HG02870 (cell line): ENCODE measurements around the gene KIF5C.

Experiments used
- ATAC-seq: cut with Tn5 transposase; IDR thresholded peaks from one replicate; pipeline ENCODE4 v1.9.1; 2021; ENCODE audit warnings: mild to moderate bottlenecking, moderate library complexity; ENCODE audit not compliant: unreplicated experiment

Gene KIF5C

DNA sequence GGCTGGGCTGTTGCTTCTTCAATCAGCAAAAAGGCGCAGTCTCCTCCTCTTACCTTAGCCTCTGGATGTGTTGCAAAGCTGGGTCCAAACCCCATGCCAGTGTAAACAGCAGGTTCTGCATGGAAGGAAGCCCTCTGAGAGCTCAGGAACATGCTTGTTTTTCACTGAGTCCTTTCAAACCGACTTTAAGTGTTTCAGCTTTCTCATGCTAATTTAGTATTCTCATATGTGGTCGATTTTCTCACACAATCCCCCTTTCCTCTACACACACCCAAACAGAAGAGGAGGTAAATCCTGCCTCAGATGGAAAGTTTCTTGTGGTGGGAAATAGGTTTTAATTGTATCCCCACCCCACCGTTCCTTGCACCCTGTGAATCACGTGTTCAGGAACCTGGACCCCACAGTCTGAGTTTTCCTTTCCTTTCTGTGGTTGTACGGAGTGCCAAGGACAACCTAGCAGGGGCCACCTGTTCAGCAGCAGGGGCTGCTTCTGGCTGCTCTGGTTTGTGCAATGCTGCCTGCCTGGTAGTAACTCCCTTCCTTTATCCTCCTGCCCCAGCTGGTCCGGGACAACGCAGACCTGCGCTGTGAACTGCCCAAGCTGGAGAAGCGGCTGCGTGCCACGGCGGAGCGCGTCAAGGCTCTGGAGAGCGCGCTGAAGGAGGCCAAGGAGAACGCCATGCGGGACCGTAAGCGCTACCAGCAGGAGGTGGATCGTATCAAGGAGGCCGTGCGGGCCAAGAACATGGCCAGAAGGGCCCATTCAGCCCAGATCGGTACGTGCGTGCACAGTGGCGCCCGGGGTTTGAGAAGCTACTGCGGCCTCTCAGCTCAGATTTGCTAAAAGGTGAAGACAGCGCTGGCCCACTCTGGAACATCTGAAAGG lies 134.8 kb downstream of the KIF5C start:
- ATAC-seq, result no peak

DNA sequence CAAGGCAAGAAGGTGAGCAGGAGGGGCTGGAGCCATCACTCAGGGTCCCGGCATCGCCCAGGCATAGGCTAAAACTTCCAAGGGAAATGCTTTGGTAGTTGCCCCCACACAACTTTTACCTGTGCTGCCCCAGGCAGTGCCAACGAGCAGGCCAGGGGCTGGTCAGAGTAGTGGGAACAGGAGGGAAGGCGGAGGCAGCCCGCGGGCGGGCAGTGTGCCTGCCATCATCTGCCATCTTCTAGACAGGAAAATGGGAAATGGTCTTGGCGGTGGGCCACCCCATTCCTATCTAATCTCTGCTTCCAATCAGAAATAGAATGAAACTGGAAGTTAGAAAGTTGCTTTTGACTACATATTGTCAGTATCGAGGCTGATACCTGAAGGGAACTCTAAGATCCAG lies 137.5 kb downstream of the KIF5C start:
- no peak for ATAC-seq

DNA sequence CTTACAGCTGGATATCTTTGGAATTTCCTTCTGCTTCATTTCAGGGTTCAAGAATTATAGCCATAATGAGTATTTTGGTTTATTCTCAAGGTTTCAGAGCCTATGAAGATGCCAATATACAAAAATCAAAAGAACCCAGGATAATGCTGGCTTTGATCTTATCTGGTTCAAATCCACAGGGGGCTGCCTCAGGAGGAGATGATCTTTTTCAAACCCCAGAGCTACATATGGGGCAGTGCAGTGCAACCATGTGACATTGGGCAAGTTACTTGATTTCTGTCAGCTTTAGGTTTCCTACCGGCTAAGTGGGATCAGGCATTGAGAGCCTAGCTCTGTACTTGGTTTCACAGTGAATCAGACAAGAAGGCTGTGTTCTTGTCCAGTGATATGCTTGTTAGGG lies 140.5 kb downstream of the KIF5C start:
- ATAC-seq, result no peak

DNA sequence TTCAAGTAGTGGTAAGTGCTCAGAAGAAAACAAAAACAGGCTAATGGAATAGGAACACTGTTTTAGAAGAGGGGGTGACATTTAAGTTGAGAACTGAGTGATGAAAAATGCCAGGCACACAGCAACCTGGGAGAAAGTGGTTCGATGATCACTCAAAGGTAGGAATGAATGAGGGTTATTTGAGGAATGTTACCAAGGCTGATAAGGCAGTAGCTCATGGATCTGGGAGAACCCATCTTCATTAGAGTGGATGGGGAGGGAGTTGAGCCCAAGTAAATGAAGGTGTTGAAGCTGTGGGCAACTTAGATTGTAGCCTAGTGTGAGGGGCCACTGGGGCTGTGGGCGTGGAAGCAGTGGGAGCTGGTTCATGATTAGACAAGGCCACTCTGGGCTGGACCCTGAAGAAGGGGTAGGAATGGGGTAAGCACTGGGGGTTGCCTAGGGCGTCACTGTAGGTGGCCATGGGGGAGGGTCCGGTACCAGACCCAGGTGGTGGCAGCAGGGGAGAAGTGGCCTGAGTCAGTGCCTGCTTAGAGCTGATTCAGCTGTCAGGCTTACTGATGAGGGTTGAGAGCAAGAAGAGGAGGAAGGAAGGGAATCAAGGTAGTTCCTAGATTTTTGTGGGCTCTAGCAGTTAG lies 141.0 kb downstream of the KIF5C start:
- ATAC-seq, result no peak

DNA sequence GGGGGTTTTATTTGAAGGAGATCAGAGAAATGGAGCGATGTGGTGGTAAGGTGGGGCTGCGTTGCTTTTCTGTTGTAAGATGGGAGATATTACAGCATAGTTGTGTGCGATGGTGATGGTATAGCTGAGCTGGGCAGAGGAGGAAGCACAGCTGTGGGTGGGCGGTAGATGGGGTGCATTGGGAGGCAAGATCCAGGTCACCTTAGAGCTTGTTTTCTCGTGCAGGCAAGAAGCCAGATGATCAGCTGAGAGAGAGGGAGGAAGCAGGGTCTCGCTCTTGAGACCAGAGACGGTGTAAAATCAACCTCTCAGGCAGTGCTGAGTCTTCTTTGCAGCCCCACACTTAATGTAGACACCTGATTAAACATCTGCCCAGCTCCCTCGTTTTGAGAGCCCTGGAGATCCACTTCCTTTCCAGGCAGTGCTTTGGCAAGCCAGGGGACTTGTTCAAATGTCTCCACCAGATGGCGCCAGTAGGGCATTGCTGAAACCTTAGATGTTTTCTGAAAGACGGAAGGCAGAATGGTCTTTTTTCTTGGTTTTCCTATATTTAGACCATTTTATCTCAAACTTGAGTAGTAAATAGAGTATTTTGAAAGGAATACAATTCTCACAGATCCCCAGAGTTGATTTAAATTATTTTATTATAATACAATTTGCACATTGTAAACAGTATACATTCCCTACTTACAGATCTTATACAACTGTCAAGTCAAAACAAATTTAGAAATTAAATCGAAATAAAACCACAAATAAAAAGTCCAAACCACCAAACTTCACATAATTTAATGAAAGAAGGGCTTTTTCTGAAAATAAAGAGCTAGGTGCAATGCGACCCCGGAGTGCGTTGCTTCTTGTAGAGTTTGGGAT lies 142.3 kb downstream of the KIF5C start:
- ATAC-seq, result no peak

DNA sequence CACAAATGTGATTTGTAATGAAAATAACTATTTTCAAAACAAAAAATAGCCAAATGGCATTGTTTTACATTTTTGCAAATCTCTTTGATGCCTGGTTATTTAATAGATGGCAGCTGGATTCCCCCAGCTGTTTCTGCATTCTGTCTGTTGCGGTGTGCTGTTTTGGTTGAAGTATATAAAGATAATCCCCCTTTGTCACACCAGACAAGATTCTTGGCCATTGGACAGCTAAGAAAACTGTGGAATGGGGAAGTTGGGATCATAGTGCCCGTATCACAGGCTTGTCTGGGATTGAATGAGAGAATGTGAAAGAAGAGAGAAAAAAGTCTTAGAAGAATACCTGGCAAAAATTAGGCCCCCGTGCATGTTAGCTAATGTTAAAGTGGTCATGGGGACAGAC lies 144.0 kb downstream of the KIF5C start:
- ATAC-seq, result no peak

DNA sequence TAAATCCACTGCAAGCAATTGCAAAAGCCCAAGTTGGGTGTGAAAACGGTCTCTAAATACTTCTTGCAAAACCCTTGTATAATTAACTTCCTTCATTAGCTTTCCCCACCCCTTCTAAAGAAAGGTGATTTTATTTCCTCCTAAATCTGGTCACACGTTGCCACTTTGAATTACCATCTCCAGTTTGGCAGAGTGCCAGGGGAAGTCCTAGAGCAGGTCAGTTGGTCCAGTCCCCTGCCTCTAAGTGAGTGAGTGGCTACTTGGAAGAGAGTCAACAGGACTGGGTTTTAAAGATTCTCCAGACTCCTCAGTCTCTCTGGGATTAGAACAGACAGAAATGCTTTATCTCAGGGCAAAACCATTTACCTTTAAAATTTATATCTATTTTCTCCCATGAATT lies 144.7 kb downstream of the KIF5C start:
- ATAC-seq, result no peak

DNA sequence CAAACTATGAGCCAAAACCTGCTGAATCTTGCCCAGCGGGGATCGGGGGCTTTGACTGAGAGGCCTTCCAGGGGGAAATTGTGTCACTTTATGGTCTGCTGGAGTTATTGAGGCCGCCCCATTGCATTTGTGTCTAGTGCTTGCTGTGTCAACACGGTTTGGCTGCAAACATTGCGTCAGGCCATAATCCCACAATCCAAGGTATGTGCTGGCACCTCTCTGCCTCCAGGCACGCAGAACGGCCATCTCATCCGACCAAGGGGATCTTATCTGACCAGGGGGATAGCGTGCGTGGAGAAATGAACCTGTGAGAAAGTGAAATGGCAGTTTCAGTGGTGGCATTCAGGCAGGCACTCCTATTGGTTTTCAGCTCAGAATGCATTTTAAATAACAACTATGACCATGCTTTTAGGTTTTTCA lies 145.4 kb downstream of the KIF5C start:
- peak; percentile 27 for ATAC-seq

DNA sequence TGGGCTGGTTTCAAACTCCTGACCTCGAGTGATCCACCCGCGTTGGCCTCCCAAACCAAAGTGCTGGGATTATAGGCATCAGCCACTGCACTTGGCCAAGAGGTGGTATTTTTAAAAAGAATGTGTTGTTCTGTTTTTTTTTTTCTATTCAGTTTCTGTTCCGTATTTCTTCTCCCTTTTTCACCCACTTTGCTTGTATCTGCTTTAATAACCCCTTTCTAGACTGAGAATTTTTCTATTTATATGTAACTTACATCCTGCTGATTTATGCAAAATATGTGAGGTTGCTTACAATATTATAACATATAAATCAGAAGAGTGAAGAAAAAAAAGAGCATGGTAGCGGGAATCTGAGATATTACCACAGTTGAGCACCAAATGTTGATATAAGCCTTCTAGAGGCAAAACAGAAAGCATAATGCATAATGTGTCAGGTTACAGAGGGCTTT lies 146.3 kb downstream of the KIF5C start:
- peak; percentile 49 for ATAC-seq

DNA sequence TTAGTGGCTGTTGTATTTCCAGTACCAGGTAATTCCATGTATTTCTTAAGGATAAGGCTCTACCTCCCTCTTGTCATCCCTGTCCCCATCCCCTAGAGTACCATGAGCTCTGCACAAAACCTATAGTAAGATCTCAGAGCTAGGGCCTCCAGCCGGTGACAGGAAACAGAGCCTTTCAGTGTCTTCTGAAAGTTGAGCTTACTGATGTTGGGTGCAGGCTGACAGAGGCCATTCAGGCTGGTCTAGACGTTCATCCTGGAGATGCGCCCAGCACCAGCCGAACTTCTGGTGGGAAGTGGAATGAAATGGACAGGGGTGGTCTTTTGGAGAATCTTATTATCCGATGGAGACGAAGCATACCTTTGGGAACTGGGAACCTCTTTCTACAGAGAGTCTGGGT lies 146.7 kb downstream of the KIF5C start:
- ATAC-seq, result peak; percentile 55

DNA sequence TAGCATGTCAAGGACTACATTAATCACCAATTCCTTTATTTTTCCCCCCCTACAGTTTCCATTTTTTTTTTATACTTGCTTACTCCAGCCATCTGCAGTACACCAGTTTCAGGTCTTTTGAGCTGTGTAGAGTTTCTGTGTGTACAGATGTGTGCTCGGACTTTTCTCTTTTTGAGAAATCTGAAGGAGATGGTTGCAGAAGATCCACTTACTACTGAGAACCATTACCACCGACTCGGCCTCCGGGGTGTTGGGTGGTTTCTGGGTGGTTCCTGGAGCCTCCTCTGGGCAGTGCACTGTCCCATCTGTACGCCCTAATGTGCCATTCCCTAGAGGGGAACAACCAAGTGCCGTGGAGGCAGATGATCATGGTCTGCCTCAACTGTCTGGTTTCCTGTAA lies 148.1 kb downstream of the KIF5C start:
- peak; percentile 33 for ATAC-seq

DNA sequence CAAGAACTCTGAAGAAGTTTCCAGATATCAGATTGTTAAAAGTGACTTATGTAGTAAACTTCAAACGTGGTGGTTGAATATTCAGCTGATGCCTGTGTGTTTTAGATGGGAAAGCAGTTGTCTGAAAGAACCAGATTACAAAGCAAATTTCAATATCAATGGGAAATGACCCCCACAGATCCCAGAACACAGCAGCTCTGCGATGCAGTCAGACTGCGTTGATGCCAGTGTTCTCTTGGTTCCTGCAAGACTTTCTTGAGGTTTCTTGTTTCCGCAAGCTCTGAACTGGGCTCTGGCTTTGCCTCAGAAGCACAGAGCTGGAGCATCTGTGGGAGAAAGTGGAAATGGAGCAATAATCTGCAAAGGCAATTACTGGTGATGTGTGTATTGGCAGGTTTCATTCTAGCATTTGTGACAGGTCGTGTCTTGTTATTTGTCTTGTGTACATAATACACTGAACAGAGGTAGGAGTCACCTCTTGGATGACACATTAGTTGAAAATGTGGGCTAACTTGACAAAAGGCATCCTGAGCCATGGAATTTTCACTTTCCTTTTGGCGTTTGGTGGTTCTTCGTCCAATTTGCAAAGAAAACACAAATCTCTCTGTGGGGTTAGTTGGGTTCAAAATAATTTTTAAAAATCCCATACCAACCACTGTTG lies 152.7 kb downstream of the KIF5C start:
- no peak for ATAC-seq

DNA sequence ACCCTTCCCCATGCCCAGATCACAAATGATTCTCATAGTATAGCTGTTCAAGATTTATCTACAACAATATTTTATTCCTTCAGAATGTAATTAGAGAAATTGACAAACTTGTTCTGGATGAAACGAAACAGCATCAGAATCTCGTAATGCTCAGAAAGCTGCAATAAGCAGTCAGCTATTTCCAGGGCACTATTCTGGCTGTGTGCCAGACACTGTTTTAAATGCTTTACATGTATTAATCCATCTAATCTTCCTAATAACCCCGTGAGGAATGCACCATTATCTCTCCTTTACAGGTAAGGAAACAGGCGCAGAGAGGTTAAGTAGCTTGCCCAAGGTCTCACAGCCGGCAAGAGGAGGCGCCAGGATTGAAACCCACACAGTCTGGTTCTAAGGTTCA lies 153.3 kb downstream of the KIF5C start:
- no peak for ATAC-seq

DNA sequence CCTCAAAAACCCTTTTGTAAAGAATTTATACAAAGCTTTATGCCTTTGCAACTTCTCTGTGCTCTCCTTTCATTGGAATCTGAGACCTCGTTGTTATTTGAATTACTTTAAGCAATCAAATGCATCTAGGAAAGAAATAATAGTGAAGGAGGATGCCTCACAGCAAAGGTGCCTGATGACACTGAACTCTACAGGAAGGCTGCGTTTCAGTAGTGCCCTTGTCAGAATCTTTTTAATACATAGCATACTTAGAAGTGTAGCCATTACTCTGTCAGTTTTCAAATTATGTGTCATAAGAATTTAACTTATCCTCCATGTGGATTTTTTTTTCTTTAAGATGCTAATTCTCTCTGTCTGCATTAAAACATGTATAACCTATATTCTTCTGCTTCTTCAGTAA lies 153.9 kb downstream of the KIF5C start:
- no peak for ATAC-seq

DNA sequence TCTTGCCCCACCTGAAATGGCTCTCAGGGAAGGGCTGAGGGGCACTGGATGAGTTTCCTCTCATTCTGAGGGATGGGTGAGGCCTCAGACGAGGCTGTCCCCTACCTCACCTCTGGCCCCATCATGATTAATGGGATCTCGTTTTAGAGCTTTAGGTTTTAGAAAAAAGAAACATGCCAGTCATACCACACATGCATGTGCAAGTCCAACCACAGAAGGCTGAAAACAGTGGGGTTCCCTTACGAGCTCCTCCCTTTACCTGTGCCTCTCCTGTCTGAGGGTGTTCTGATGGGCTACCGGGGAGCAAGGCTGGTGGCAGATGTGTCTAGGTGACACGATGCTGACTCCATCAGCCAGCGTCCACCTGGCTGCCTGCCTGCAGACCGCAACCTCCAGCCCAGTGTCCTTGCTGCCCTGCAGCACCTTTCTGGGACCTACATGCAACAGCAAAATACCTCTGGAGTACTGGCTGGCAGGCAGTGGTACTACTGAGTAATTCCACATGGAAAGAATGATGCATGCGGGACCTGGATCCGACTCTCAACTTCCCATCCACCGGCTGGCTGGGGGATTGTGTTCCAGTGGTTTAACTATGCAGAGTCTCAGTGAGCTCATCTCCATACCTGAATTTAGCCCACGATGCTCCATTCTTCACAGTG lies 154.4 kb downstream of the KIF5C start:
- ATAC-seq, result no peak

DNA sequence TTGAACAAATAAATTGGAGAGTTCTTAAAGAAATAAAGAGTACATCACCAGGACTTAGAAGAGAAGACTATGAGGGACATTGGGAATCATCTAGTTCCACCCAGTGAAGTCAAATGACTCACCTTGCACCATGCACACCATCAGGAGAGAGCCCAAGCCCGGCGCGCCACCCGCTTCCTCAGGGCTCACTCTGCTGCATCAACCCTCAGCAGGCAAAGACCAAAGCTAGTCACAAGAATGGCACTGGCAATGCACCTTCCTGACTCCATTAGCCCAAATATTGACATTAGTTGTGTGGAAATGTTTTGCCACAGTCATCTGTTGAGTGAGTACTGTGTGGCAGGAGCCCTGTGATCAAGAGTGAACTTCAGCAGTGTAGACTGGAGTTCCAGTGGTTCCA lies 156.4 kb downstream of the KIF5C start:
- ATAC-seq, result no peak

DNA sequence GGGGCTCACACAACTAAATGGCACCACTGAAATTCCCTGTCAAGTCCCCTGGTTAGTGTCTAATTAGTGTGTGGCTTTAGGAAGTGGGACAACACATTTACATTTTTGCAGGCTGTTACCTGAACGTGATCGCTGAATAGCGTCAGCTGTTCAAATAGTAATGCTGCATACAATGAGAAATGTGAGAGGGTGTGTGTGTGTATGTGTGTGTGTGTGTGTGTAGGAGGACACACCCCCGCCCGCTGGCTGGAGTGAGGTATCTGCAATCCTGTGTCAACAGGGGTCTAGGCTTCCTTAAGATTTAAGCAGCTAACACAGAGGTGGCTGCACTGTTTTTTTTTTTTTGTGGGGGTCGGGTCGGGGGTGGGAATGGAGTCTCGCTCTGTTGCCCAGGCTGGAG lies 158.7 kb downstream of the KIF5C start:
- ATAC-seq, result no peak

DNA sequence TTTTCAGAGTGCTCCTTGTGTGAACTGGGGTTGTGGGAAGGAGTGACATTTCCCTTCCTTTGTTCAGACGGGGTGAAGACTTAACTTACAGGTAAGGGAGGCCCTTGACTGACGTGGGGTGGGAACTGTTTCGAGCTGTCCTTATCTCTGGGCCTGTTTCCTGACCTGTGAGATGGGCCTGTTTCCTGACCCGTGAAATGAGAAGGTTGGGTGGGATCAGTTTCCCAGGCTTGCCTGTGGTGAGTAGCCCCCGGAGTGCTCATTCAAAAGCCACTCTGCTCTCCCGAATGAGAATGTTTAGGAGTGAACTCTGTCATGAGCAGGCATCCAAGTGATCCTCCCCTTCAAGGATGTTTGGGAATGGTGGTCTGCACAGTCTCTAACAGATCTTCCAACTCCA lies 159.4 kb downstream of the KIF5C start:
- ATAC-seq, result no peak

DNA sequence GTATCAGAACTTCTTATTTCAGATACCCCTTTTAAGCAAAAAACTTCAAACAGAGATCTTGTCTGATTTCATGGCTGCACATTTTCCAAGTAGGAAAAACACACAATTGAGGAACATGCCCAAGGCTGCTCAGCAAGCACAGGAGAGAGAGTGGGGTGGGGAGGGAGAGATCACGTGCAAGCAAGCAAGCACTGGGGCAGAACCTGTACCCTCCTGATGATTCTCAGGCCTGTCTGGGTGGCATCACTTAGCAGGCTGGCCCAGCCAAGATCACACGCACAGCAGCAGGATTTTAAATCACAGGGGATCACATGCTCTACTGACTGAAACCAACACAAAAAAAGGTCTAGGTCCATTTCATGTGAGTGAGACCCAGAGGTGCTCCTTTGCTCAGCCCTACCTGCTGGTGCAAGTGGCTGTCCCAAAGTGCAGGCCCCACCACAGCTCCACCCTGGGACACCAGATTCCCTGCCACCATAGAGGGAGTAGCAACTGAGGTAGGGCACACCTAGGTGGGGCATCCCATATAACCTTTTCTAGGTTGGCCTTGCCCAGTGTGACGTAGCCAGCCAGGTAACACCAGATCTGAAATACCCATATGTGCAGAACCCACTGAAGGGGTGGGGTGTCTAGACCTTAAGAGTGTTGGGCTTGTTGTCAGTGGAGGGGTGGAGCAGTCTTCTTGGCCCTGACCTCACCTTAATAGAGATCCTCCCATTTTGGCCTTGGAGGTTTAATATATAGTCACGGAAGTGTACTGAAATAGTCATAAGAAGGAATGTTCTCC lies 161.7 kb downstream of the KIF5C start:
- ATAC-seq, result no peak

DNA sequence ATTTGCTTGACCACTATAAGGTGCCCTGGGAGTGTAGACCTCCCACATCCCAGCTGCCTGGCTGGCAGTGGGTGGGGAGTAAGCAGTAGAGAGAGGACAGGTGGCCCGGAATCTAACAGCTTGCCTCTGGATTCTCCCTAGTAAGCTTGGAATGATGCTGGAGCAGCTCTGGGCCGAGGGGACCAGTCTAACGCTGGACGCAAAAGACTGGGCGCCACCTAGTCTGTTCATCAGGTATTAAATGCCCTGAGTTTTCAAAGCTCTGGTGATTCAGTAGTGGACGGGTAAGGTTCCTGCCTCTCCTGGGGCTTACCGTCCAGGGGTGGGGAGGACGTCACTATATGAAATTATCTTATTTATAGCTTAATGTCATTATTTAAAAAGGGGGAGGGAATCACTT lies 162.8 kb downstream of the KIF5C start:
- no peak for ATAC-seq
